ENCODE measurements around the gene PPP1R27. TPM values are rescaled to one million over a fixed set of nuclear protein-coding genes. Genes with fewer than 3 reads are reported as not detected.

PPP1R27 gene
- total RNA-seq, 2 donors from 2014 or later = not detected

- intact Hi-C loops (cut with DNase I, micrococcal nuclease) = no loop called here
- no peak for ATAC-seq
- no peak for DNase-seq
Measured at GRCh38 chr17:81792675-81793615, 41.9 kb downstream of the PPP1R27 start.

Other genes starting within 250 kb of the PPP1R27 start
- gene NPLOC4, start 197.9 kb downstream of the PPP1R27 start, total RNA-seq = 10 to 100 TPM; 86.2 to 88.4 TPM
- gene TSPAN10, start 197.9 kb downstream of the PPP1R27 start, total RNA-seq = under 1 TPM; 0.18 to 0.22 TPM
- under 1 TPM in 1 of 2 donors, not detected in 1; 0.34 TPM for gene PDE6G, start 178.5 kb downstream of the PPP1R27 start, total RNA-seq
- 10 to 100 TPM; 24.6 to 36.6 TPM for gene OXLD1, start 168.4 kb downstream of the PPP1R27 start, total RNA-seq
- 10 to 100 TPM; 14.0 to 19.4 TPM for gene CCDC137, start 168.3 kb downstream of the PPP1R27 start, total RNA-seq
- gene ARL16, start 151.3 kb downstream of the PPP1R27 start, total RNA-seq = 10 to 100 TPM; 14.3 to 30.5 TPM
- gene HGS, start 151.0 kb downstream of the PPP1R27 start, total RNA-seq = 100 to 1,000 TPM in 1 of 2 donors, 10 to 100 TPM in 1; 98.5 to 105 TPM
- gene MRPL12, start 131.7 kb downstream of the PPP1R27 start, total RNA-seq = 100 to 1,000 TPM in 1 of 2 donors, 10 to 100 TPM in 1; 88.2 to 146 TPM
- gene SLC25A10, start 122.8 kb downstream of the PPP1R27 start, total RNA-seq = 10 to 100 TPM; 52.5 to 76.2 TPM
- gene GCGR, start 30.9 kb downstream of the PPP1R27 start, total RNA-seq = under 1 TPM; 0.14 to 0.67 TPM
- gene MCRIP1, start 1.8 kb downstream of the PPP1R27 start, total RNA-seq = 10 to 100 TPM; 16.4 to 30.4 TPM
- gene P4HB, start 25.5 kb upstream of the PPP1R27 start, total RNA-seq = 100 to 1,000 TPM; 560 to 669 TPM
- 100 to 1,000 TPM; 447 to 500 TPM for gene ARHGDIA, start 36.3 kb upstream of the PPP1R27 start, total RNA-seq
- 10 to 100 TPM; 43.9 to 69.8 TPM for gene ALYREF, start 56.5 kb upstream of the PPP1R27 start, total RNA-seq
- 10 to 100 TPM; 83.6 to 88.6 TPM for gene ANAPC11, start 56.7 kb upstream of the PPP1R27 start, total RNA-seq
- under 1 TPM in 1 of 2 donors, not detected in 1; 0.11 TPM for gene NPB, start 67.2 kb upstream of the PPP1R27 start, total RNA-seq
- gene PCYT2, start 76.3 kb upstream of the PPP1R27 start, total RNA-seq = 10 to 100 TPM; 49.9 to 68.9 TPM
- gene SIRT7, start 83.1 kb upstream of the PPP1R27 start, total RNA-seq = 10 to 100 TPM; 63.2 to 67.5 TPM
- 10 to 100 TPM; 17.8 to 19.7 TPM for gene MAFG, start 92.7 kb upstream of the PPP1R27 start, total RNA-seq
- gene PYCR1, start 102.2 kb upstream of the PPP1R27 start, total RNA-seq = 10 to 100 TPM; 40.2 to 55.6 TPM
- gene MYADML2, start 112.2 kb upstream of the PPP1R27 start, total RNA-seq = under 1 TPM in 1 of 2 donors, not detected in 1; 0.17 TPM
- not detected for gene NOTUM, start 126.1 kb upstream of the PPP1R27 start, total RNA-seq
- gene ASPSCR1, start 142.6 kb upstream of the PPP1R27 start, total RNA-seq = 10 to 100 TPM; 29.8 to 35.9 TPM
- 100 to 1,000 TPM in 1 of 2 donors, 10 to 100 TPM in 1; 83.3 to 127 TPM for gene CENPX, start 187.8 kb upstream of the PPP1R27 start, total RNA-seq
- gene LRRC45, start 188.3 kb upstream of the PPP1R27 start, total RNA-seq = 10 to 100 TPM; 14.2 to 20.8 TPM
- gene RAC3, start 196.6 kb upstream of the PPP1R27 start, total RNA-seq = 1 to 10 TPM; 4.2 to 9.0 TPM
- 100 to 1,000 TPM; 111 to 137 TPM for gene DCXR, start 202.6 kb upstream of the PPP1R27 start, total RNA-seq
- gene RFNG, start 216.8 kb upstream of the PPP1R27 start, total RNA-seq = 10 to 100 TPM; 31.5 to 32.3 TPM
- gene GPS1, start 216.8 kb upstream of the PPP1R27 start, total RNA-seq = 10 to 100 TPM; 80.7 to 87.4 TPM
- gene DUS1L, start 230.8 kb upstream of the PPP1R27 start, total RNA-seq = 100 to 1,000 TPM; 127 to 146 TPM